Activated CD4-positive, alpha-beta T cell treated with anti-CD3 and anti-CD28 coated beads for 1 hour (primary cell): ENCODE data around the gene TBL3.
"Not testable (repeated sequence)": the region's sequence is repeated elsewhere in the genome, so short reads cannot be mapped to it uniquely, and the experiment has no call there.

Experiments
- DNase-seq: peaks from one replicate; pipeline ENCODE4 v3.0.0-alpha.2; 2020

Gene TBL3

GRCh38 chr16:1944612-1945199 lies 27.1 kb upstream of the TBL3 start:
- DNase-seq, result no peak

GRCh38 chr16:1945559-1946391 lies 26.1 kb upstream of the TBL3 start:
- no peak for DNase-seq

GRCh38 chr16:1946495-1947368 lies 25.1 kb upstream of the TBL3 start:
- DNase-seq, result no peak

DNA sequence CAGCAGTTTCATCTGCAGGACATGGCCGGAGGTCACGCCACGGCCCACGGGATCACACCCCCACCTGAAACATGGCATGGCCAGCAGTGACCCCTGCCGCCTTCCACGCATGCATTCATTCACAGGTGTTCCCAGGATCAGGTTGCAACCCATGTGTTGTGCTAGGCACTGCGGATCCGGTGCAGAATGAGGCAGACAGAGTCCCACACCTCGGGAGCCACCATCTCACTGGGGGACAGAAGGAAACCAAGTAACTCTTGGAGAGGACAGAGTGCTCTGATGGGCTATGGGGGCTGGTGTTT lies 24.5 kb upstream of the TBL3 start:
- DNase-seq, result no peak

DNA sequence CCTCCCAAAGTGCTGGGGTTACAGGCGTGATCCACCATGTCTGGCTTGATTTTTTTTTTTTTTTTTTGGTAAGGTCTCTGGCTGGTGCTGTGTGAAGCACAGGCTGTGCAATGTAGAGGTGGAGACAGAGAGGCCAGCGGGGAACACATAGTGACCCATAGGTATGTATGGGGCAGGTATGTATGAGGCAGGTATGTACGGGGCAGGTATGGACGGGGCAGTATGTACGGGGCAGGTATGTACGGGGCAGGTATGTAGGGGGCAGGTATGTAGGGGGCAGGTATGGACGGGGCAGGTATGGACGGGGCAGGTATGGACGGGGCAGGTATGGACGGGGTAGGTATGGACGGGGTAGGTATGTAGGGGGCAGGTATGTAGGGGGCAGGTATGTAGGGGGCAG lies 22.3 kb upstream of the TBL3 start:
- DNase-seq, result no peak

GRCh38 chr16:1950047-1950446 lies 21.8 kb upstream of the TBL3 start:
- no peak for DNase-seq

DNA sequence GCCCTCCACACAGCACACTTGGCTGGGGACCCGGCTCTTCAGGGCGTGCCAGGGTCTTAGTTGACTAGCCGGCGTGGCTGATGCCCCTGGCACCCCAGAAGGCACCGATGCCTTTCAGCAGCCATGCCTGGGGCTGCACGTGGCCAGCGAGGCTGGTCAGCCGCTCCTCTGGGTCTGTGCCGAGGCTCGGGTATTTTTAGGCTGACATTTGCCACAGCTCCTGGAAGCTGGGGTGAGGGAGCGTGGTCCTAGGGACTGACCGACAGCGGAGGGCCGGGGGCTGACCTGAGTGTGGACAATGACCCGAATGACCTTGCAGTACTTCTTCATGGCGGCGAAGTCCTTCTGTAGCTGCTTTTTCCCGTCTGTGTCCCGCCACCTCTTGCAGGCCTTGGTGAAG lies 21.3 kb upstream of the TBL3 start:
- no peak for DNase-seq

DNA sequence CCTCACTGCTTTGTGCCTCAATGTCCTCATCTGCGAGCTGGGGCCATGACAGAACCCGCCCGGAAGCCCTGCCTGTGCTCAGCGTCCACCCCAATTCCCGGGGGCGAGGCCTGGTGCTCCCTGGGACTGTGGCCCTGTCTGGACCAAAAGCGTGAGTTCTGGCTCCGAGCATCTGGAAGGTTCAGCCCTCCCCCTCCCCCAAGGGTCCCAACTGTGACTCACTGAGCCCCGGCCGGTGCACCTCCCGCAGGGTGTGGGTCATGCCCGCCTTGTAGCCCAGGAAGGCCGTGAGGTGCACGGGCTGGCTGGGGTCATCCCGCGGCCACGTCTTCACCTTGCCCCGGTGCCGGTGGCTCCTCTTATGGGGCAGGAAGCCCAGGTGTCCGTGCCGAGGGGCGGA lies 18.1 kb upstream of the TBL3 start:
- no peak for DNase-seq

GRCh38 chr16:1957434-1958142 lies 14.3 kb upstream of the TBL3 start:
- DNase-seq, result not testable (repeated sequence)

DNA sequence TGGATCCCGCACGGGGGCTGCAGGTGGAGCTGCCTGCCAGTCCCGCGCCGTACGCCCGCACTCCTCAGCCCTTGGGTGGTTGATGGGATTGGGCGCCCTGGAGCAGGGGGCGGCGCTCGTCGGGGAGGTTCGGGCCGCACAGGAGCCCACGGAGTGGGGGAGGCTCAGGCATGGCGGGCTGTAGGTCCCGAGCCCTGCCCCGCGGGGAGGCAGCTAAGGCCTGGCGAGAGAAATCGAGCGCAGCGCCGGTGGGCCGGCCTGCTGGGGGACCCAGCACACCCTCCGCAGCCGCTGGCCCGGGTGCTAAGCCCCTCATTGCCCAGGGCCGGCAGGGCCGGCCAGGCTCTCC lies 13.7 kb upstream of the TBL3 start:
- not testable (repeated sequence) for DNase-seq

DNA sequence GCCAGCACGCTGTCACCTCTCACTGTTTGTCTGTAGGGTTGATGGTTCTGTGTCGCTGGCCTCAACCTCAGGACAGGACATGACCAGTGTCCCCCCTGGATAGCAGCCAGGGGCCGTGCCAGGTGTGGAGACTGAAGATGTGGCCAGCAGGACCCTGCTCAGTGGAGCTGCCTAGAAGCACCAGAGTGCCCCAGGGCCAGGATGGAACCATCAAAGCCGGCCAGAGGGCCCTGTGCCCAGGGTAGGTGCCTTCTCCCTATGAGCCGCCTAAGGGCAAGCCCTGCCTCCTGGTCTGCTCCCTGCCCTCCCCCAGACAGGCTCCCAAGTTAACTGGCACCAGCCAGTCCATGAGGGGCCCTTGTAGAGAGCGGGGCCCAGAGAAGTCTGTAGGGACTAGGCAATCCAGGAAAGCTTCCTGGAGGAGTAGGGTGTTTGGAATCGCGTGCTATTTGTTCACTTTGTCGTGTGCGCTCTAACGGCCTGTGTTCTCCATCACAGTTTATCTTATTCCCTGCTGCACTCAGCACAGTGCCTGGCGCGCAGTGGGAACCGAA lies 13.1 kb upstream of the TBL3 start:
- DNase-seq, result no peak

DNA sequence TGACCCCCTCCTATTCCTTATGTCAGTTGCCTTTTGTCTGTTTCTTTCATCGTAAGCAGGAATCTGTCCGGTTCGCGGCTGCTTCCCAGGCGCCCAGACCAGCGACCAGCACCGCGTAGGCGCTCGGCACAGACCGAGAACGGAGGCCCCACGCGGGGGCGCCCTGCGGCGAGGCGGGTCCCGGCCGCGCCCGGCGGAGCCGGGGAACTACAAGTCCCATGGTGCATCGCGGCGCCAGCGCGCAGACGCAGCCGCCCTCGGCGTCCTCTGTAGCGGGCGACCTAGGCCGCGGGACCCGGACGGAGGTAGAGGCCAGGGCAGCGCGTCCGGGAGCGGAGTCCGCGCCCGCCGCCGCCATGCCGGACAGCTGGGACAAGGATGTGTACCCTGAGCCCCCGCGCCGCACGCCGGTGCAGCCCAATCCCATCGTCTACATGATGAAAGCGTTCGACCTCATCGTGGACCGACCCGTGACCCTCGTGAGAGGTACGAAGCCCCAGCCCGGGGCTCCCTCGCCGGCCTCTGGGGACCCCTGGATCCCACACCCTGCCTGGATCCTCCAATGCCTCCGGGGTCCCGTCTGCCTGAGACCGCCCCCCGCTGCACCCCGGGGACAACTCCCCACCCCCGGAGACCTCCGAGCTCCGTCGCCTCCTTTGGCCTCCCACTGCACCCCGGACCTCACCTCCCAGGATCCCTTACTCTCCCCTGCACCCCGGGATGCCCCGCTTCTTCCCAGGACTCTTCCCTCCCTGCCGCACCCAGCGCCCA lies 12.4 kb upstream of the TBL3 start, which contains the start of gene NDUFB10:
Gene NDUFB10, plus strand, starts transcription at position 270 of the 771 bp plus-strand sequence. Its CDS starts 87 bp downstream, at position 357.
- peak; percentile 87 for DNase-seq

DNA sequence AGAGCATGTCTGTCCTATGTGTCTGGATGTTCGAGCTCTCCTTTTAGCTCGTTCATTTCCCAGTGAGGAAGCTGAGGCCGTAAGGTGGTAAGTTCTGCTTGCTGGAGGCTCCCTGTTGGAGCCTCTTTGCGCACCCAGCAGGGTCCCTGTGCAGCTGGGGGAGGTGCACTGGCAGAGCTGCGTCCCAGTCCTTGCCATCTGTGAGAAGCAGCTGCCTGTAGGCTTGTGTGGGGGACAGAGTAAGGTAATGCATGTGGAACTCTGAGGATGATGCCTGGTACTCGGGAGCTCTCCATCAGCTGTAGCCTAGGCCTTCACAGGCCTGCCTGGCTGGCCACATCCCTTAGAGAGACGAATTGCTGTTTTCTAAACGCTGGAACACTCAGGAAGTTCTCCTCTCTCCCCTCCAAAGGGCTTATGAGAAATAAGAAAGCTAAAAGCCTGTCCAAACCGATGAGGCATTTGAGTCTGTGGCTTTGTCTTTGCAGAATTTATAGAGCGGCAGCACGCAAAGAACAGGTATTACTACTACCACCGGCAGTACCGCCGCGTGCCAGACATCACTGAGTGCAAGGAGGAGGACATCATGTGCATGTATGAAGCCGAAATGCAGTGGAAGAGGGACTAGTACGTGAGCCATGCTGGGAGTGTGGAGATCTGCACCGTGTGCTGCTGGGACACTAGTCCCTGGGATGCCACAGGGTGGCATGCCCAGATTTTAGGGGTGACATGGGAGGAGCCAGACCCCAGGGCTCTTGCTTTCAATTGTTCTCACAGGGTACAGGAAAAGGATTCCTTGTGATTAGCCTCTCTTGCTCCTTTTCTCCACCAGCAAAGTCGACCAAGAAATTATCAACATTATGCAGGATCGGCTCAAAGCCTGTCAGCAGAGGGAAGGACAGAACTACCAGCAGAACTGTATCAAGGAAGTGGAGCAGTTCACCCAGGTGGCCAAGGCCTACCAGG lies 10.9 kb upstream of the TBL3 start:
- DNase-seq, result no peak

DNA sequence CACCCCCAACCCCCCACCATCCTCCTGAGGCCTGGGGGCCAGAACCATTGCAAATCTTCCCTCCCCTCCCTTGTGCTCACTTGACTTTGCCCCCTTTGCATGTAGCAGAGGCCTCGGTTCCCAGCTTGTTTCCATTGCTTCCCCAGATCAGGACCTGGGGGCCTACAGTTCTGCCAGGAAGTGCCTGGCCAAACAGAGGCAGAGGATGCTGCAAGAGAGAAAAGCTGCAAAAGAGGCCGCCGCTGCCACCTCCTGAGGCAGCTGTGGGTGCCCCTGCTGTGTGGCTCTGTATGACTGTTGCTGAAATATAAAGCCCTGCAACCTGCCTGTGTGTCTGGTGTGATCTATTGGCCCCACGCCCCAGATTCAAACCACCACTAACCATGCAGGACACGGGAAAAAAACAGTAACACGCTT lies 10.2 kb upstream of the TBL3 start:
- no peak for DNase-seq

GRCh38 chr16:1962161-1963153 lies 9.4 kb upstream of the TBL3 start:
- not testable (repeated sequence) for DNase-seq

GRCh38 chr16:1963806-1964505 lies 7.9 kb upstream of the TBL3 start:
- DNase-seq, result no peak

GRCh38 chr16:1964506-1965395 lies 7.1 kb upstream of the TBL3 start, which contains the start of gene RPS2:
RPS2 (minus strand) TSS chr16:1964826; CDS start chr16:1964625, 201 bp downstream.
- DNase-seq, result peak; percentile 97
